Stimulated activated CD4-positive, alpha-beta T cell treated with anti-CD3 and anti-CD28 coated beads, Interleukin-1b, Interleukin-23, amount 100 ng/mL, for 1 hour (primary cell): Measurements from ENCODE around the gene FUT7.

Experiments
- DNase-seq, 2 donors: peaks; one replicate each; pipeline ENCODE4 v3.0.0-alpha.2; 2020; ENCODE audit warnings: low read depth in 2 of 2

The FUT7 gene

DNA sequence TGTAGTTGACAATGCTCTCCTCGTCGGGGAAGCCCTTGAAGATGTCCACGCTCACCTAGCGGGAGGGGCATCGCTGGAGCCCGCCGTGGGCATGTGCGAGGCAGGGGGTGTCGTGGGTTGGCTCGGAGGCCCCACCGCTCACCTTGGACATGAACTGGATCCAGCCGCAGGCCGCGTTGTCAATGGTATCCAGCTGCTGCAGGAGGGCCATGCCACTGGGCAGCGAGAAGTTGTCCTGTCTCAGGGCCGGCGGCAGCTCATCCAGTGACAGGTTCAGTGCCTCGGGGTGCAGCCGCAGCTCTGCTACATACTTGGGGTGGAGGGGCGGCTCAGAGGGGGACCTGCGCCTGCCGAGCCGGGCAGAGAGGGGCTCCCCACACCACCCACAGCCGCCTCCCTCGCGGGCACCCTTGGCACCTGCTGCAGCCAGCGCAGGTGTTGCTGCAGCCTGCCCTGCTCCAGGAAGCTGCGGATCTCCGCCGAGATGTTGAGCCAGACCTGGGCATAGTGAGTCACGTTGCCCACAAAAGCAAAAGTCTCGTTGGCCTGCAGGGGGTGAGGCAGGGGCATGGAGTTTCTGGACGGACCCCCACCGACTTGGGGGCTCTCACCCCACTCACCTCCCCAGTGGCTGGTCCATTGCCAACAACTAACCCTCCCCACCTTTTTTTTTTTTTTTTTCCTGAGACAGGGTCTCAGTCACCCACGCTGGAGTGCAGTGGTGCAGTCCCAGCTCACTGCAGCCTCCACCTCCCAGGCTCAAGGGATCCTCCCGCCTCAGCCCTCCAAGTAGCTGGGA, 12.9 kb downstream of the FUT7 start:
- DNase-seq: no peak

DNA sequence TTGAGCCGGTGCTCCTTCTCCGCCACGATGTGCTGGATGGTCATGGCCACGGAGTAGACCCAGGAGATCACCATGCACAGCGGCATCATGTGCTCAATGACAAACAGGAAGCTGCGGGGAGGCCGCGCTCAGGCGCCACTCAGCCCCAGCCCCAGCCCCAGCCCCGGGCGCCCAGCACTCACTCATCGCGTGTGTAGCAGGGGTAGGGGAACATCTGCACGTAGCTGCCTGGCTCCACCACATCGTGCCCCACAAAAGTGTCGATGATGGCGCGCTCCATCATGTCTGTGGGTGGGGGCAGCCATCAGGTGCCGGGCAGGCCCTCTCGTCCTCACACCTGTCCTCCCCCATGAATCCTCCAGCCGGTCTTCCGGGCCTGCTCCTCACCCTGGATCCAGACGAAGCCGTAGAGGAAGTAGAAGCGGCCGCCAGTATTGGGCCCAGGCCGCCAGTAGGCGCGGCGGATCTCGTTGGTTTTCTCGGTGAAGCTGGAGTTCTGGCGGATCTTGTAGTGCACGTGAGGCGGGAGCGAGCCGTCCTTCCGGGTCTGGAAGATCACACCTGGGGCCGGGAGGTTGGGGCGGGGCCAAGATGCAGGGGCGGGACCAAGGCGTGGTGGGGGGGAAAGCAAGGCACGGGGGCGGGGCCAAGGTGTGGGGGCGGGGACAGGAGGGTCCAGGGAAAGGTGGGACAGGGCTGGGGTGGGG, 13.9 kb downstream of the FUT7 start:
- DNase-seq: no peak

- DNase-seq: no peak
Measured at GRCh38 chr9:137017071-137017470, 14.8 kb downstream of the FUT7 start.

DNA sequence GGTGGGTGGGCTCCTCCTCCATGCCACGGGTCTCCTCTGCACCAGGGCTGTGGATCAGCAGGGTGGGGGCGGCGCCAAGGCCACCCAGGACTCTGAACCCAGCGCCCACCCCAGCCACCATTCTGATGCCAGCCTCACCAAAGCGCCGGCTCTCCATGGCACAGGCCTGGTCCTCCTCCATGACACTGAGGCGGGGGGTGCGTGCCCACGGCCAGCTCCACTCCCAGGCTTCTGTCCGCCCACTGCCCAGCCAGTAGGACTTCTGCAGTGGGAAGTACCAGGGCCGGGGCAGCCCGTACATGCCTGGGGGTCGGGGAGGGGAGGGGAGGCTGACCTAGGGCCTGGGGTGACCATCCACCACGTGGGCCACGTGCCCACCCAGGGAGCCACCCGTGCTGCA, 15.5 kb downstream of the FUT7 start:
- DNase-seq: no peak

GRCh38 chr9:137015976-137016375, 15.9 kb downstream of the FUT7 start:
- no peak for DNase-seq

DNA sequence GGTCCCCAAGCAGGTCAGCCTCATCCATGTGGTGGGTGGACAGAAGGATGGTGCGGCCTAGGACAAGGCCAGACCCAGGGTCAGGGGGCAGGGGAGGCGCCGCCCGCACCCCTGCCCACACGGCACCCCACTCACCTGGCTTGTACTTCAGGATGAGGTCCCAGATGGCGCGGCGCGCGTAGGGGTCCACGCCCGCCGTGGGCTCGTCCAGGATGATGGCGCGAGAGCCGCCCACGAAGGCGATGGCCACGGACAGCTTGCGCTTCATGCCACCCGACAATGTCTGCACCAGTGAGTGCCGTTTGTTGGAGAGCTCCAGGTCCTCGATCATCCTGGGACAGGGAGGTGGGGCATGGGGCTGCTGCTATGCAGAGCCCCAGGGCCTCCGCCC, 16.4 kb downstream of the FUT7 start:
- DNase-seq: no peak

DNA sequence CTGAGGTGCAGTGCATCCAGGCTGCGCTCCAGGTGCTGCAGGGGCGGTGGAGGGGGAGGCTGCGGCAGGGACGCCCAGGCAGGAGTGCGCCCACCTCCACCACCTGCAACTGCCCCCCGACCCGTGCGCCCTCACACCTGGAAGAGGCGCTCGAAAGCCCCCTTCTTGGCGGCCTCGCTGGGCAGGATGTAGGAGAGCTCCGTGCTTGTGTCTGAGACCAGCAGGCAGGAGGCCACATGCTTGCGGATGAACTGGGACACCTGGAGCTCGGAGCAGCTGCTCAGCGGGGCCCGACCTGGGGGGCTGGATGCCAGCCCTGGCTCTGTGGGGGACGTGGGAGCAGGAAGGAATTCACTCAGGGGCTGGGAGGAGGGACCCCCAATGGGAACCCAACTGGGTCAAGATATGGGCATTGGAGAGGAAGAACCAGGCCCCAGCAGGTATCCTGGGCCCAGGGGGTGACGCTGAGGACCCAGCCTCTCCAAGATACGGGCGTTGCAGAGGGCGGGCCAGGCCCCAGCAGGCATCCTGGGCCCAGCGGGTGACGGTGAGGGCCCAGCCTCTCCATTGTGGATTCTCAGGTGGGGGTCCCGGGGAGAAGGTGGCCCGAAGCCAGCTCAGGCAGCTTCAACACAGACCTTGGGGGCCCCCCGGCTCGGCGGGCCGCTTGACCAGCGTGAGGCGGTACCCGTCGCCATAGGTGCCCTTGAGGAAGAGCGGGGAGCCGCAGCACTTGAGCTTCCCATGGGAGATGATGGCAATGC, 16.9 kb downstream of the FUT7 start:
- DNase-seq: no peak

DNA sequence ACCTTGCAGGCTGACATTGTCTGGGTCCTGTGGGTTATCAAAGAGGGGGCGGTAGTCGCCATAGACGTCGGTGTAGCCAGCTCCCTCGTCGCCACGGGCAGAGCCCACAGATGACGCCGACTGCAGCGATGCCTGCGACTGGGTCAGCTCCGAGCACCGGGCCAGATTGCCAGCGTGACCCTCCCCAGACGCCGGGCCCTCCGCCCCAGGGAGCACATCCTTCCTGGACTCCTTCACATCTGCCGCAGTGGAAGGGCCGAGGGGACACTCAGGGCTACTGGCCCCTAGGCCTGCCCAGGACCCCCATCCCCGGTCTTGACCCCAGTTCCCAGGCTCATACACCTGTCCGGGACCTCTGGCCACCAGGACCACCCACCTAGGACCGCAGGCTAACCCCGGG, 17.7 kb downstream of the FUT7 start:
- DNase-seq: no peak

DNA sequence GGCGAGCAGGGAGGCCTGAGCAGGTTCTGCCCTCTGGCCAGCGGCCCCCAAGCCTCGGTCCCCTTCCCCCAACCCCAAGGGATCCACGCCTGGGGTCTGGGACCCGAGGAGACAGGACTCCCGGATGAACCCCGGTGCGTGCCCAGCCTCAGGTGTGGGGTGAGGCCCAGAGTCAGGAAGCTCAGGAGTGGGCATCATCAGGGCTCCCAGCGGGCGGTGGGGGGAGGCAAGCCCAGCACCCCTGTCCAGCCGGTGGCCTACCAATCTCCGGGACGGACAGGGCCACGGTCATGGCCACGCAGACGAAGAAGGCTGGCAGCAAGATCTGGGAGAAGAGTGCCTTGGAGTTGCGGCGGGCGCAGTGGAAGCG, 18.3 kb downstream of the FUT7 start:
- DNase-seq: no peak

- no peak for DNase-seq
Measured at GRCh38 chr9:137012694-137013570, 19.0 kb downstream of the FUT7 start.

DNA sequence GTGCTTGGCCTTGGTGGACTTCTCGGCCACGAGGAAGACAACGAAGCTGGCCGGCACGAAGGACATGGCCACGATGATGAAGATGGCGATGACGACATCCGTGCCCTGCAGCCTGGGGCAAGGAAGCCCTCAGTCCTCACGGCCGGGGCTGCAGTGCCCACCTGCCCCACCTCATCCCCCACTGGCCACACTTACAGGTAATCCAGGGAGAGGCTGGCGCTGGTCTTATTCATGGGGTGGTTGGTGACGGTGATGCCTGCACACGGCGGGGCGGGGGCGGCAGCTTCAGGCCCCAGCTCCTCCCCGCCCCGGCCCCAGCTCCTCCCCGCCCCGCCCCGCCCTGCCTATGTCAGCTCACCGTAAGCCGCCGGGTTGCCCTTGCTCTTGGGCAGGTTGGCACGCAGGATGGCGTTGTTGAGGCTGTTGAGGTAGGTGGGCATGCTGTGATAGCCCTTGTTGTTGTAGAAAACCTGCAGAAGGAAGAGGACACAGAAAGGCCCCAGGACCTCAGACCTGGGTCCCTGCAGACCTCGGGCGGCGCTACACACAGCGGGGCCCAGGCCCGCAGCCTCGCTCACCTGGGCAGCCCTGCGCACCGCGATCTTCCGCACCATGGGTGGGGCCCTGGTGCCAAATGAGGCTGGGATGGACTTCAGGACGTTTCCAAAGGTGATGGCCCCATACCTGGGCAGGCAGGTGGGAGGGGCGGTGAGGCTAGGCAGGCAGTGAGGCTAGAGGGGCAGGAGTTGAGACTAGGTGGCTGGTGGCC, 19.8 kb downstream of the FUT7 start:
- no peak for DNase-seq

DNA sequence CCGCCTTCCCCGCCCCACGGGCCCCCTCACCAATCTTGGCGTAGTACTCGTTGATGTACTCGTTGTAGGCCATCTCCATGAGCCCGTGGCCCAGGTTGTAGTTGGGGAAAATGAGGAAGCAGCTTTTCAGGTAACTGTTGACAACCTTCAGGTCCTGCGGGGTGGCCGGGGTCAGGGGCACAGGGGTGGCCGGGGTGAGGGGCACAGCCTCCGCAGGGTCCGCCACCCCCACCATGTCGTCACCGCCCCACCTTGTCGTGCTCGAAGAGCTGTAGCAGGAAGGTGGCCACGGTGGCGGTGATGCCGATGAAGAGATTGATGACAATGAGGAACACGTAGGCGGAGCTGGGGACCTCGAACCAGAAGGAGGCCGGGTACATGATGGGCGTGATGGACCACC, 20.7 kb downstream of the FUT7 start:
- DNase-seq: no peak

GRCh38 chr9:137009938-137010732, 21.8 kb downstream of the FUT7 start:
- no peak for DNase-seq

DNA sequence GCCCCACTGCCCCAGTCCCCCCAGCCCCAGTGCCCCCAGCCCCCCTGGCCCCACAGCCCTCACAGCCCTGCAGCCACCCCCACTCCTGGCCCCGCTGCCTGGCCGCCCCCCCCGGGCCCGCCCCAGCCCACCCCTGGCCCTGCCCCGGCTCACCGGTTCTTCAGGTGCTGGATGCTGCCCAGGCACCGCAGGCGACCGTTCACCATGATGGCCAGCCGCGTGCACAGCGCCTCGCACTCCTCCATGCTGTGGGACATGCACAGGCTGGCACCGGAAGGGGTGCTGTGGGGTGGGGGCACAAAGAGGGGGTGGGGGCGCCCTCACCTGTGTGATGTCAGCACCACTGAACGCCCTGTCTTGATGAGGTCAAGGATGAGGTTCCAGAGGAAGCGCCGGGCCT, 22.7 kb downstream of the FUT7 start:
- no peak for DNase-seq

GRCh38 chr9:137008312-137008711, 23.6 kb downstream of the FUT7 start:
- DNase-seq: no peak

- no peak for DNase-seq
Measured at GRCh38 chr9:137007816-137008270, 24.0 kb downstream of the FUT7 start.

GRCh38 chr9:137007108-137007815, 24.6 kb downstream of the FUT7 start:
- DNase-seq: no peak

DNA sequence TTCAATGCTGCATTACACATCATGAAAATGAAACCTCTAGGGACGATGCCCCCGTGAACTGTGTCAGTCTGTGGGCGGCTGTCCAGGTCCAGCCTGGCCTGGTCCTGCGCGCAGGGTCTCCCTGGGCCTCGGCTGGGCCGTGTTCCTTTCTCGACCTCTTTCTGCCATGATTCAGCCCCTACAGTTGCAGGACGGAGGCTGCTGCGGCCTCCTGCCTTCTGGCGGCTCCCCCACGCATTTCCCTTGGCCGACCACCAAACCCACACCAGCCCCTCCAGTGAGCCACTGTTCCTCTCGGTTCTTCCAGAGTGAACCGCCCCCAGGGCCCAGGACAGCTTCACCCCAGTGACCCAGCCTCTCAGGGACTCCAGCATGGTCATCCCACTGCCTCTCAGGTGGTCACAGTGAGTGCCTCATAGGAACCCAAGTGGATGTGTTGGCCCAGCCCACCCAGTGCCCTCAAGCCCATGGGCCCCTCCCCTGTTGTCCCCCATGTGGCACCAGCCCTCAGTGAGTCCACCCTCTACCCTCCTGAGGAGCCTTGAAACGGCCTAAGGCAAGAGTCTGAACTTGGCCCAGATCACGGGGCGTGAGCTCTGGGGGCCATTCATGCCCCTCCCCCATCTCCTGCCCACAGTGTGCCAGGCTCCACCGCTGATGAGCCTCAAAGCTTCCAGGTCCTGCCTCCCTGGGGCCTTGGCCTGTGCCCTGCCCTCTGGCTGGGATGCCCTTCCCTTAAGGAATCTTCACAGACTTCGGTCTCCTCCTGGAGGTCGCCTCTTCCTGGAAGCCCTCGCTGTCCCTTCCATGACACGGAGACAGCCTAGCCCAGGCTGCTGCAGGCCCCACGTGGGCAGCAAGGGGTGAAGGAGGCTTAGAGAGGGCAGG, 25.5 kb downstream of the FUT7 start:
- no peak for DNase-seq
